ENCODE measurements around the gene AOAH.
"Not testable (repeated sequence)": the region's sequence is repeated elsewhere in the genome, so short reads cannot be mapped to it uniquely, and the experiment has no call there.

The AOAH gene

GRCh38 chr7:36506130-36506798 lies 218.0 kb downstream of the AOAH start:
- H3K27me3 ChIP-seq (ENCODE audit: control insufficient read depth, low read length) = no peaks in the 10 kb centered on the region
- no peaks in the 10 kb centered on the region for H3K9me2 ChIP-seq (replicated peaks; ENCODE audit: control insufficient read depth, low read length)
- no peaks in the 10 kb centered on the region for H3F3A ChIP-seq (ENCODE audit: control insufficient read depth, insufficient read depth)
- TF ChIP-seq EZH2phosphoT487 (IDR thresholded peaks at IDR 0.05; ENCODE audit: borderline replicate concordance, low read length) = no peak
- no peak for TF ChIP-seq CTCF (IDR thresholded peaks at IDR 0.05; ENCODE audit: low read depth, low read length, poor library complexity, severe bottlenecking)
- H3K4me2 ChIP-seq (ENCODE audit: low read length) = no peak overlapping the region
- H3K4me1 ChIP-seq (ENCODE audit: control insufficient read depth, low read length) = no peaks in the 10 kb centered on the region
- H4K20me1 ChIP-seq (ENCODE audit: control insufficient read depth, insufficient read depth, low read depth, low read length) = no peaks in the 10 kb centered on the region
- no peaks in the 10 kb centered on the region for H3K79me2 ChIP-seq (ENCODE audit: control insufficient read depth, low read length)
- no peak overlapping the region for H3K4me3 ChIP-seq (ENCODE audit: low read length)
- H3K9me3 ChIP-seq (ENCODE audit: control insufficient read depth, insufficient read depth, low read length) = 0 out of 2 replicates have a peak, but pooled peaks cover 5% of the 10 kb centered on the region
- H3K36me3 ChIP-seq (ENCODE audit: control insufficient read depth, low read length) = no peaks in the 10 kb centered on the region
- H3K27ac ChIP-seq (ENCODE audit: low read depth, low read length) = no peak overlapping the region

GRCh38 chr7:36504617-36505016 lies 219.7 kb downstream of the AOAH start:
- not testable (repeated sequence) for H3K27me3 ChIP-seq (ENCODE audit: control insufficient read depth, low read length); H3K27ac ChIP-seq (ENCODE audit: low read depth, low read length); H3F3A ChIP-seq (ENCODE audit: control insufficient read depth, insufficient read depth)

GRCh38 chr7:36504216-36504615 lies 220.1 kb downstream of the AOAH start:
- not testable (repeated sequence) for H3K79me2 ChIP-seq (ENCODE audit: control insufficient read depth, low read length); H3K9me3 ChIP-seq (ENCODE audit: control insufficient read depth, insufficient read depth, low read length); H3K27ac ChIP-seq (ENCODE audit: low read depth, low read length); H3K4me3 ChIP-seq (ENCODE audit: low read length); H3K9me2 ChIP-seq (replicated peaks; ENCODE audit: control insufficient read depth, low read length); H3K4me1 ChIP-seq (ENCODE audit: control insufficient read depth, low read length); H4K20me1 ChIP-seq (ENCODE audit: control insufficient read depth, insufficient read depth, low read depth, low read length); H3K36me3 ChIP-seq (ENCODE audit: control insufficient read depth, low read length); H3K4me2 ChIP-seq (ENCODE audit: low read length); H3K27me3 ChIP-seq (ENCODE audit: control insufficient read depth, low read length); H3F3A ChIP-seq (ENCODE audit: control insufficient read depth, insufficient read depth)

More at GRCh38 chr7:36504617-36505016, 219.7 kb downstream of the AOAH start:
- H3K9me3 ChIP-seq (ENCODE audit: control insufficient read depth, insufficient read depth, low read length); H3K4me3 ChIP-seq (ENCODE audit: low read length); H3K79me2 ChIP-seq (ENCODE audit: control insufficient read depth, low read length); H3K4me2 ChIP-seq (ENCODE audit: low read length); H3K4me1 ChIP-seq (ENCODE audit: control insufficient read depth, low read length); H3K36me3 ChIP-seq (ENCODE audit: control insufficient read depth, low read length); H4K20me1 ChIP-seq (ENCODE audit: control insufficient read depth, insufficient read depth, low read depth, low read length); H3K9me2 ChIP-seq (replicated peaks; ENCODE audit: control insufficient read depth, low read length): not testable (repeated sequence)

- H3K27ac ChIP-seq (ENCODE audit: low read depth, low read length) = no peak overlapping the region
- H3K4me3 ChIP-seq (ENCODE audit: low read length) = no peak overlapping the region
- no peaks in the 10 kb centered on the region for H3K9me3 ChIP-seq (ENCODE audit: control insufficient read depth, insufficient read depth, low read length)
Measured at GRCh38 chr7:36497775-36498174, 226.5 kb downstream of the AOAH start.

GRCh38 chr7:36497176-36497575 lies 227.1 kb downstream of the AOAH start:
- not testable (repeated sequence) for H3K27ac ChIP-seq (ENCODE audit: low read depth, low read length); H3K9me3 ChIP-seq (ENCODE audit: control insufficient read depth, insufficient read depth, low read length); H3K79me2 ChIP-seq (ENCODE audit: control insufficient read depth, low read length); H3K4me2 ChIP-seq (ENCODE audit: low read length); H3K4me3 ChIP-seq (ENCODE audit: low read length); H4K20me1 ChIP-seq (ENCODE audit: control insufficient read depth, insufficient read depth, low read depth, low read length); H3K9me2 ChIP-seq (replicated peaks; ENCODE audit: control insufficient read depth, low read length); H3K36me3 ChIP-seq (ENCODE audit: control insufficient read depth, low read length); H3K4me1 ChIP-seq (ENCODE audit: control insufficient read depth, low read length); H3F3A ChIP-seq (ENCODE audit: control insufficient read depth, insufficient read depth)
- H3K27me3 ChIP-seq (ENCODE audit: control insufficient read depth, low read length) = peaks cover 14% of the 10 kb centered on the region

More at GRCh38 chr7:36497775-36498174, 226.5 kb downstream of the AOAH start:
- Histone ChIP-seq H3F3A (ENCODE audit: control insufficient read depth, insufficient read depth) (no peaks in the 10 kb centered on the region), H3K4me1 (ENCODE audit: control insufficient read depth, low read length) (no peaks in the 10 kb centered on the region), H4K20me1 (ENCODE audit: control insufficient read depth, insufficient read depth, low read depth, low read length) (no peaks in the 10 kb centered on the region), H3K36me3 (ENCODE audit: control insufficient read depth, low read length) (no peaks in the 10 kb centered on the region), H3K4me2 (ENCODE audit: low read length) (no peak overlapping the region), H3K27me3 (ENCODE audit: control insufficient read depth, low read length) (peaks cover 14% of the 10 kb centered on the region), H3K9me2 (replicated peaks; ENCODE audit: control insufficient read depth, low read length) (no peaks in the 10 kb centered on the region), H3K79me2 (ENCODE audit: control insufficient read depth, low read length) (no peaks in the 10 kb centered on the region)
- TF ChIP-seq EZH2phosphoT487 (IDR thresholded peaks at IDR 0.05; ENCODE audit: borderline replicate concordance, low read length) (no peak), CTCF (IDR thresholded peaks at IDR 0.05; ENCODE audit: low read depth, low read length, poor library complexity, severe bottlenecking) (no peak)

Data from DOHH2 (cell line).